HEK293T (cell line): Measurements from ENCODE around the gene GSTO1.

ENCODE experiments used
- BHLHE40 ChIP-seq: fragments of 450-650 bp; IDR thresholded peaks from 2 replicates; pipeline ENCODE4 v1.6.1; 2016; ENCODE audit warnings: mild to moderate bottlenecking, moderate library complexity, borderline replicate concordance
- FOXA1 ChIP-seq: fragments of 450-650 bp; IDR thresholded peaks from 2 replicates; pipeline ENCODE4 v1.6.1; 2016; ENCODE audit warnings: mild to moderate bottlenecking
- FOXK2 ChIP-seq: fragments of 450-650 bp; IDR thresholded peaks from 2 replicates; pipeline ENCODE4 v1.6.1; 2016; ENCODE audit warnings: mild to moderate bottlenecking
- FOXM1 ChIP-seq: fragments of 450-650 bp; IDR thresholded peaks from 2 replicates; pipeline ENCODE4 v1.6.1; 2017; ENCODE audit warnings: mild to moderate bottlenecking, borderline replicate concordance
- L3MBTL2 ChIP-seq: fragments of 450-650 bp; conservative IDR thresholded peaks from 2 replicates; pipeline ENCODE4 v1.6.1; 2016; ENCODE audit warnings: mild to moderate bottlenecking
- LEF1 ChIP-seq: fragments of 450-650 bp; IDR thresholded peaks from 2 replicates; pipeline ENCODE4 v1.6.1; 2017; ENCODE audit warnings: mild to moderate bottlenecking, borderline replicate concordance
- NFRKB ChIP-seq: fragments of 450-650 bp; IDR thresholded peaks from 2 replicates; pipeline ENCODE4 v1.6.1; 2016; ENCODE audit warnings: mild to moderate bottlenecking, moderate library complexity
- SP1 ChIP-seq: fragments of 450-650 bp; IDR thresholded peaks from 2 replicates; pipeline ENCODE4 v1.6.1; 2017
- SUZ12 ChIP-seq: fragments of 450-650 bp; IDR thresholded peaks from 2 replicates; pipeline ENCODE4 v1.6.1; 2016; ENCODE audit warnings: mild to moderate bottlenecking
- TARDBP ChIP-seq: fragments of 450-650 bp; IDR thresholded peaks from 2 replicates; pipeline ENCODE4 v1.6.1; 2016
- ZNF384 ChIP-seq: fragments of 450-650 bp; IDR thresholded peaks from 2 replicates; pipeline ENCODE4 v1.6.1; 2016
- TF ChIP-seq, protein P1 (sequence below): fragments of 450-650 bp; IDR thresholded peaks from 2 replicates; pipeline ENCODE4 v1.6.1; 2016

DNA sequence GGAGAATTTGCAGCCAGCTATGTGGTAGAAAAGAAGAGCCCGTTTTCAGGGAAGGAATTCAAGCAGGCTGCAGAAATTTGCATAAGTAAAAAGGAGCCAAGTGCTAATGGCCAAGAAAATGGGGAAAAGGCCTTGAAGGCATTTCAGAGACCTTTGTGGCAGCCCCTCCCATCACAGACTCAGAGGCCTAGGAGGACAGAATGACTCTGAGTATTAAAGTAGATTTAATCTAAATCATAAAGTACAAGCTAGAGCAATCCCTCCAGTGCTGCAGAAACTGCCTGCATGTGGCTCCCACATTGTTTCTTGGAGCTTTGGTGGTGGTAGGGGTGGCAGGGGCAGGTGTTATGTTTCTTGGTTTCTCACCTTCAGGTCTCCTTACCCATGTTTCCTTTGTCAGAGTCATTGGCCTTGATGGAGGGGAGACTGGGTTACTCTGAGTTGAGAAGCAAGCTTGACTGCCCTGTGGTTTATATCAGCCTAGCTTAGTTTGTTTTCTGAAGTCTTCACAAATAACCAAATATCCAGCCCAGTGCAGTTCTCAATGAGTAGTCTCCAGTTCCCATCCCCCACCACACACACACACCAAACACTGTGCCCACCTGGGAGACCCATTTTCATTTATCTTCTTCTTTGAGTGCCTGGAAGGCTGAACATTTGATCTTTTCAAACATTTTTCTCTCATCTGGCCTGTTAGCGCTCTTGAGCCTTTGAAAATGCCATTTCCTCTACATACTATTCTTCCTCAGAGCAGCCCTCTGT is 49.1 kb downstream of the GSTO1 start:
- TF ChIP-seq, protein P1, sequence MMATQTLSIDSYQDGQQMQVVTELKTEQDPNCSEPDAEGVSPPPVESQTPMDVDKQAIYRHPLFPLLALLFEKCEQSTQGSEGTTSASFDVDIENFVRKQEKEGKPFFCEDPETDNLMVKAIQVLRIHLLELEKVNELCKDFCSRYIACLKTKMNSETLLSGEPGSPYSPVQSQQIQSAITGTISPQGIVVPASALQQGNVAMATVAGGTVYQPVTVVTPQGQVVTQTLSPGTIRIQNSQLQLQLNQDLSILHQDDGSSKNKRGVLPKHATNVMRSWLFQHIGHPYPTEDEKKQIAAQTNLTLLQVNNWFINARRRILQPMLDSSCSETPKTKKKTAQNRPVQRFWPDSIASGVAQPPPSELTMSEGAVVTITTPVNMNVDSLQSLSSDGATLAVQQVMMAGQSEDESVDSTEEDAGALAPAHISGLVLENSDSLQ: no peak
- no peak for TF ChIP-seq FOXM1
- TF ChIP-seq NFRKB: no peak
- TF ChIP-seq ZNF384: no peak
- TF ChIP-seq TARDBP: no peak
- no peak for TF ChIP-seq BHLHE40
- TF ChIP-seq FOXA1: no peak
- no peak for TF ChIP-seq SP1
- no peak for TF ChIP-seq L3MBTL2
- TF ChIP-seq SUZ12: no peak
- TF ChIP-seq FOXK2: no peak
- no peak for TF ChIP-seq LEF1
